HS-27A (cell line): ENCODE results near the gene PPP1R16B.

Experiments used
- DNase-seq: peaks from one replicate; pipeline ENCODE4 v3.0.0-alpha.2; 2012; ENCODE audit warnings: low read depth, missing footprints

The PPP1R16B gene

GRCh38 chr20:38827770-38828281 lies 22.3 kb downstream of the PPP1R16B start:
- DNase-seq: no peak

- no peak for DNase-seq
Observed at GRCh38 chr20:38828514-38829295, 23.2 kb downstream of the PPP1R16B start.

- no peak for DNase-seq
Observed at GRCh38 chr20:38829296-38829875, 23.9 kb downstream of the PPP1R16B start.

- no peak for DNase-seq
Observed at GRCh38 chr20:38830356-38830755, 24.9 kb downstream of the PPP1R16B start.

GRCh38 chr20:38831049-38831691 lies 25.7 kb downstream of the PPP1R16B start:
- DNase-seq: no peak

GRCh38 chr20:38831995-38832620 lies 26.6 kb downstream of the PPP1R16B start:
- DNase-seq: no peak

GRCh38 chr20:38833154-38833856 lies 27.8 kb downstream of the PPP1R16B start:
- DNase-seq: no peak

GRCh38 chr20:38833857-38834164 lies 28.3 kb downstream of the PPP1R16B start:
- no peak for DNase-seq

GRCh38 chr20:38834868-38835267 lies 29.4 kb downstream of the PPP1R16B start:
- no peak for DNase-seq

GRCh38 chr20:38835792-38836191 lies 30.3 kb downstream of the PPP1R16B start:
- no peak for DNase-seq

GRCh38 chr20:38836991-38837390 lies 31.5 kb downstream of the PPP1R16B start:
- DNase-seq: no peak

- DNase-seq: no peak
Observed at GRCh38 chr20:38838326-38838725, 32.8 kb downstream of the PPP1R16B start.

GRCh38 chr20:38839563-38839962 lies 34.1 kb downstream of the PPP1R16B start:
- no peak for DNase-seq

- DNase-seq: no peak
Observed at GRCh38 chr20:38840053-38840893, 34.8 kb downstream of the PPP1R16B start.

- DNase-seq: no peak
Observed at GRCh38 chr20:38840894-38841470, 35.5 kb downstream of the PPP1R16B start.

- DNase-seq: no peak
Observed at GRCh38 chr20:38841570-38841969, 36.1 kb downstream of the PPP1R16B start.

- DNase-seq: no peak
Observed at GRCh38 chr20:38842026-38842425, 36.5 kb downstream of the PPP1R16B start.

GRCh38 chr20:38842558-38842981 lies 37.1 kb downstream of the PPP1R16B start:
- no peak for DNase-seq

- DNase-seq: no peak
Observed at GRCh38 chr20:38843346-38843745, 37.8 kb downstream of the PPP1R16B start.

- no peak for DNase-seq
Observed at GRCh38 chr20:38844963-38845362, 39.5 kb downstream of the PPP1R16B start.

- no peak for DNase-seq
Observed at GRCh38 chr20:38847840-38848239, 42.3 kb downstream of the PPP1R16B start.
